SH-SY5Y (cell line): ENCODE measurements around the gene SLC2A1.

Experiments
- GATA2 ChIP-seq: IDR thresholded peaks from 2 replicates; pipeline ENCODE4 v1.6.1; 2011; ENCODE audit warnings: mild to moderate bottlenecking, low read depth, low read length
- GATA3 ChIP-seq: IDR thresholded peaks from 2 replicates; pipeline ENCODE4 v1.6.1; 2011; ENCODE audit warnings: low read depth, mild to moderate bottlenecking, low read length, moderate library complexity

- TF ChIP-seq GATA2: no peak
- no peak for TF ChIP-seq GATA3
Measured at GRCh38 chr1:42922687-42923366, 35.8 kb downstream of the SLC2A1 start.
